Measurements from ENCODE around the gene CIRBP. TPM values are rescaled to one million over a fixed set of nuclear protein-coding genes. Genes with fewer than 3 reads are reported as not detected.

Gene CIRBP
- total and polyA plus RNA-seq, 2 of the 13 experiments (the other 11 are each of a cell fraction or from before 2014, with no cell fraction given) = 133 to 140 TPM

DNA sequence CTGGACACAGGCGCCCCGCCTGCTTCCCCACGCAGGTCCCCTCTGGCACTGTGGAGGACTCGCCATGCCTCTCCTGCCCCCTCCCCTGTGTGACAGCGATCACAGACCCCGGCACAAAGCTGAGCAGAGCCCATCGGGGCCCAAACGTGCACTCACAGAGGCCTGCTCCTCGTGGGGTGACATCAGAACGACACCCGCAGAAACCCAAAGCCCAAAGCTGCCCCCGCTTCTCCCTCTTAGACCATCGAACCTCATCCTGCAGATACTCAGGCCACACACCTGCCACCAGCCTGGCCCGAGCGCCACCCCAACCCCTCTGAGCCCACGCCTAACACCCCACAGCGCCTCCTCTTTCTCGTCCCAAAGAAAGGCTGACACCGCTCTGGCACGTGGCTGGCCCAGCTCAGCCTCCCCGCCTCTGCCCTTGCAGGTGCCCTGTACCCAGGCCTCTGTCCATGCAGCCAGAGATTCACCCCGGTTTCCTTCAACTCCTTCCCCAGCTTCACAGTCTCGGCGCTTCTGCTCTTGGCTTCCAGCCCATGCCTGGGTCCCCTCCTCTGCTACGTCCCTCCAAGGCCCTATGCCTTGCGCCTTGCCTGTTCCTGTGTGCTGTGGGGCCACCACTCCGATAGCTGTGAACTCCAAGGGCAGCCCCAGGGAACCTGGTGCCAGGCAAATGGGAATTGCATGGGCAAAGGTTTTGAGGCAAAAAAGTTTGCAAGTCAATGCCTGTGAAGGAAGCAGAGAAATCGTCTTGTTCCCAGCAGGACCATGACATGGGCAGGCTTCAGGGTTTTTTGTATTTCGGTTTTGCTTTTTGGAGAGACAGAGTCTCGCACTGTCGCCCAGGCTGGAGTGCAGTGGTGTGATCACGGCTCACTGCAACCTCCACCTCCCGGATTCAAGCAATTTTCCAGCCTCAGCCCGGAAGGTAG lies 30.5 kb upstream of the CIRBP start (continued):
- TF ChIP-seq, protein P1, sequence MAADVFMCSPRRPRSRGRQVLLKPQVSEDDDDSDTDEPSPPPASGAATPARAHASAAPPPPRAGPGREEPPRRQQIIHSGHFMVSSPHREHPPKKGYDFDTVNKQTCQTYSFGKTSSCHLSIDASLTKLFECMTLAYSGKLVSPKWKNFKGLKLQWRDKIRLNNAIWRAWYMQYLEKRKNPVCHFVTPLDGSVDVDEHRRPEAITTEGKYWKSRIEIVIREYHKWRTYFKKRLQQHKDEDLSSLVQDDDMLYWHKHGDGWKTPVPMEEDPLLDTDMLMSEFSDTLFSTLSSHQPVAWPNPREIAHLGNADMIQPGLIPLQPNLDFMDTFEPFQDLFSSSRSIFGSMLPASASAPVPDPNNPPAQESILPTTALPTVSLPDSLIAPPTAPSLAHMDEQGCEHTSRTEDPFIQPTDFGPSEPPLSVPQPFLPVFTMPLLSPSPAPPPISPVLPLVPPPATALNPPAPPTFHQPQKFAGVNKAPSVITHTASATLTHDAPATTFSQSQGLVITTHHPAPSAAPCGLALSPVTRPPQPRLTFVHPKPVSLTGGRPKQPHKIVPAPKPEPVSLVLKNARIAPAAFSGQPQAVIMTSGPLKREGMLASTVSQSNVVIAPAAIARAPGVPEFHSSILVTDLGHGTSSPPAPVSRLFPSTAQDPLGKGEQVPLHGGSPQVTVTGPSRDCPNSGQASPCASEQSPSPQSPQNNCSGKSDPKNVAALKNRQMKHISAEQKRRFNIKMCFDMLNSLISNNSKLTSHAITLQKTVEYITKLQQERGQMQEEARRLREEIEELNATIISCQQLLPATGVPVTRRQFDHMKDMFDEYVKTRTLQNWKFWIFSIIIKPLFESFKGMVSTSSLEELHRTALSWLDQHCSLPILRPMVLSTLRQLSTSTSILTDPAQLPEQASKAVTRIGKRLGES (CRISPR knock-in tag; IDR thresholded peaks at IDR 0.05; ENCODE audit: borderline replicate concordance) = no peak
- TF ChIP-seq SMAD9 (CRISPR knock-in tag; IDR thresholded peaks at IDR 0.05) (no peak), SMAD1 (CRISPR knock-in tag; IDR thresholded peaks at IDR 0.05; ENCODE audit: borderline replicate concordance, low read depth) (no peak), ZNF563 (CRISPR knock-in tag; IDR thresholded peaks at IDR 0.05) (peak; percentile 28; the same call in 1 of the 2 replicates), ZNF776 (CRISPR knock-in tag; IDR thresholded peaks at IDR 0.05) (peak; percentile 61; the same call in 1 of the 2 replicates), ARID2 (CRISPR knock-in tag; IDR thresholded peaks at IDR 0.05; ENCODE audit: borderline replicate concordance) (no peak), ZNF205 (CRISPR knock-in tag; IDR thresholded peaks at IDR 0.05) (no peak), TBX2 (CRISPR knock-in tag; IDR thresholded peaks at IDR 0.05; ENCODE audit: borderline replicate concordance) (peak; percentile 28; the same call in 1 of the 2 replicates), RBFOX2 (IDR thresholded peaks at IDR 0.05; ENCODE audit: low read depth, low read length) (no peak), KDM1A (CRISPR knock-in tag; IDR thresholded peaks at IDR 0.05) (no peak)
- TF ChIP-seq, protein P2, sequence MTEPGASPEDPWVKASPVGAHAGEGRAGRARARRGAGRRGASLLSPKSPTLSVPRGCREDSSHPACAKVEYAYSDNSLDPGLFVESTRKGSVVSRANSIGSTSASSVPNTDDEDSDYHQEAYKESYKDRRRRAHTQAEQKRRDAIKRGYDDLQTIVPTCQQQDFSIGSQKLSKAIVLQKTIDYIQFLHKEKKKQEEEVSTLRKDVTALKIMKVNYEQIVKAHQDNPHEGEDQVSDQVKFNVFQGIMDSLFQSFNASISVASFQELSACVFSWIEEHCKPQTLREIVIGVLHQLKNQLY (CRISPR knock-in tag; IDR thresholded peaks at IDR 0.05) = no peak
- TF ChIP-seq, protein P3, sequence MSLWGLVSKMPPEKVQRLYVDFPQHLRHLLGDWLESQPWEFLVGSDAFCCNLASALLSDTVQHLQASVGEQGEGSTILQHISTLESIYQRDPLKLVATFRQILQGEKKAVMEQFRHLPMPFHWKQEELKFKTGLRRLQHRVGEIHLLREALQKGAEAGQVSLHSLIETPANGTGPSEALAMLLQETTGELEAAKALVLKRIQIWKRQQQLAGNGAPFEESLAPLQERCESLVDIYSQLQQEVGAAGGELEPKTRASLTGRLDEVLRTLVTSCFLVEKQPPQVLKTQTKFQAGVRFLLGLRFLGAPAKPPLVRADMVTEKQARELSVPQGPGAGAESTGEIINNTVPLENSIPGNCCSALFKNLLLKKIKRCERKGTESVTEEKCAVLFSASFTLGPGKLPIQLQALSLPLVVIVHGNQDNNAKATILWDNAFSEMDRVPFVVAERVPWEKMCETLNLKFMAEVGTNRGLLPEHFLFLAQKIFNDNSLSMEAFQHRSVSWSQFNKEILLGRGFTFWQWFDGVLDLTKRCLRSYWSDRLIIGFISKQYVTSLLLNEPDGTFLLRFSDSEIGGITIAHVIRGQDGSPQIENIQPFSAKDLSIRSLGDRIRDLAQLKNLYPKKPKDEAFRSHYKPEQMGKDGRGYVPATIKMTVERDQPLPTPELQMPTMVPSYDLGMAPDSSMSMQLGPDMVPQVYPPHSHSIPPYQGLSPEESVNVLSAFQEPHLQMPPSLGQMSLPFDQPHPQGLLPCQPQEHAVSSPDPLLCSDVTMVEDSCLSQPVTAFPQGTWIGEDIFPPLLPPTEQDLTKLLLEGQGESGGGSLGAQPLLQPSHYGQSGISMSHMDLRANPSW (CRISPR knock-in tag; IDR thresholded peaks at IDR 0.05; ENCODE audit: borderline replicate concordance) = no peak
- TF ChIP-seq, protein P4, sequence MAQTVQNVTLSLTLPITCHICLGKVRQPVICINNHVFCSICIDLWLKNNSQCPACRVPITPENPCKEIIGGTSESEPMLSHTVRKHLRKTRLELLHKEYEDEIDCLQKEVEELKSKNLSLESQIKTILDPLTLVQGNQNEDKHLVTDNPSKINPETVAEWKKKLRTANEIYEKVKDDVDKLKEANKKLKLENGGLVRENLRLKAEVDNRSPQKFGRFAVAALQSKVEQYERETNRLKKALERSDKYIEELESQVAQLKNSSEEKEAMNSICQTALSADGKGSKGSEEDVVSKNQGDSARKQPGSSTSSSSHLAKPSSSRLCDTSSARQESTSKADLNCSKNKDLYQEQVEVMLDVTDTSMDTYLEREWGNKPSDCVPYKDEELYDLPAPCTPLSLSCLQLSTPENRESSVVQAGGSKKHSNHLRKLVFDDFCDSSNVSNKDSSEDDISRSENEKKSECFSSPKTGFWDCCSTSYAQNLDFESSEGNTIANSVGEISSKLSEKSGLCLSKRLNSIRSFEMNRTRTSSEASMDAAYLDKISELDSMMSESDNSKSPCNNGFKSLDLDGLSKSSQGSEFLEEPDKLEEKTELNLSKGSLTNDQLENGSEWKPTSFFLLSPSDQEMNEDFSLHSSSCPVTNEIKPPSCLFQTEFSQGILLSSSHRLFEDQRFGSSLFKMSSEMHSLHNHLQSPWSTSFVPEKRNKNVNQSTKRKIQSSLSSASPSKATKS (CRISPR knock-in tag; IDR thresholded peaks at IDR 0.05) = no peak
- TF ChIP-seq, protein P5, sequence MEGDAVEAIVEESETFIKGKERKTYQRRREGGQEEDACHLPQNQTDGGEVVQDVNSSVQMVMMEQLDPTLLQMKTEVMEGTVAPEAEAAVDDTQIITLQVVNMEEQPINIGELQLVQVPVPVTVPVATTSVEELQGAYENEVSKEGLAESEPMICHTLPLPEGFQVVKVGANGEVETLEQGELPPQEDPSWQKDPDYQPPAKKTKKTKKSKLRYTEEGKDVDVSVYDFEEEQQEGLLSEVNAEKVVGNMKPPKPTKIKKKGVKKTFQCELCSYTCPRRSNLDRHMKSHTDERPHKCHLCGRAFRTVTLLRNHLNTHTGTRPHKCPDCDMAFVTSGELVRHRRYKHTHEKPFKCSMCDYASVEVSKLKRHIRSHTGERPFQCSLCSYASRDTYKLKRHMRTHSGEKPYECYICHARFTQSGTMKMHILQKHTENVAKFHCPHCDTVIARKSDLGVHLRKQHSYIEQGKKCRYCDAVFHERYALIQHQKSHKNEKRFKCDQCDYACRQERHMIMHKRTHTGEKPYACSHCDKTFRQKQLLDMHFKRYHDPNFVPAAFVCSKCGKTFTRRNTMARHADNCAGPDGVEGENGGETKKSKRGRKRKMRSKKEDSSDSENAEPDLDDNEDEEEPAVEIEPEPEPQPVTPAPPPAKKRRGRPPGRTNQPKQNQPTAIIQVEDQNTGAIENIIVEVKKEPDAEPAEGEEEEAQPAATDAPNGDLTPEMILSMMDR (CRISPR knock-in tag; IDR thresholded peaks at IDR 0.05) = peak; percentile 22; the same call in 1 of the 2 replicates
- TF ChIP-seq, protein P6, sequence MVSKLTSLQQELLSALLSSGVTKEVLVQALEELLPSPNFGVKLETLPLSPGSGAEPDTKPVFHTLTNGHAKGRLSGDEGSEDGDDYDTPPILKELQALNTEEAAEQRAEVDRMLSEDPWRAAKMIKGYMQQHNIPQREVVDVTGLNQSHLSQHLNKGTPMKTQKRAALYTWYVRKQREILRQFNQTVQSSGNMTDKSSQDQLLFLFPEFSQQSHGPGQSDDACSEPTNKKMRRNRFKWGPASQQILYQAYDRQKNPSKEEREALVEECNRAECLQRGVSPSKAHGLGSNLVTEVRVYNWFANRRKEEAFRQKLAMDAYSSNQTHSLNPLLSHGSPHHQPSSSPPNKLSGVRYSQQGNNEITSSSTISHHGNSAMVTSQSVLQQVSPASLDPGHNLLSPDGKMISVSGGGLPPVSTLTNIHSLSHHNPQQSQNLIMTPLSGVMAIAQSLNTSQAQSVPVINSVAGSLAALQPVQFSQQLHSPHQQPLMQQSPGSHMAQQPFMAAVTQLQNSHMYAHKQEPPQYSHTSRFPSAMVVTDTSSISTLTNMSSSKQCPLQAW (CRISPR knock-in tag; IDR thresholded peaks at IDR 0.05) = 0 out of 2 replicates have a peak, but pooled peaks have one; percentile 24

Measured in HepG2 (cell line).